Fibroblast of lung (primary cell): Measurements from ENCODE around the gene GPHN.

Experiments used
- CTCF ChIP-seq, 2 donors: IDR thresholded peaks in 1 of 2; conservative IDR thresholded peaks in 1 of 2; 1 replicate in 1 of 2; 2 replicates in 1 of 2; pipeline ENCODE4 v1.5.1; 2011 to 2012; ENCODE audit warnings: low read length in 2 of 2, control low read depth in 1 of 2, inconsistent platforms in 1 of 2, low read depth in 1 of 2, mild to moderate bottlenecking in 1 of 2
- EZH2 ChIP-seq: IDR thresholded peaks from 2 replicates; pipeline ENCODE4 v1.5.1; 2012; ENCODE audit warnings: low read length, control low read depth, mild to moderate bottlenecking; ENCODE audit errors: missing control alignments

GRCh38 chr14:67158566-67158965 is 650.6 kb downstream of the GPHN start:
- TF ChIP-seq CTCF (conservative IDR thresholded peaks at IDR 0.05 in 1 of 2, IDR thresholded peaks at IDR 0.05 in 1 of 2; ENCODE audit: low read depth in 1 of 2, low read length in 2 of 2): no peak
- no peak for TF ChIP-seq EZH2
